Measurements from ENCODE around the gene S100A7A.

The S100A7A gene

GRCh38 chr1:153415850-153416570, at the start of gene S100A7A:
Gene S100A7A, plus strand, starts transcription at chr1:153416520. Its CDS starts 1,563 bp downstream, at chr1:153418083.
- DNase-seq (ENCODE audit: low read depth in 1 of 2, low spot score in 1 of 2): no peak

GRCh38 chr1:153367090-153367489, 49.2 kb upstream of the S100A7A start:
- DNase-seq (ENCODE audit: low read depth in 1 of 2, low spot score in 1 of 2): no peak

GRCh38 chr1:153368495-153368894, 47.8 kb upstream of the S100A7A start:
- DNase-seq (ENCODE audit: low read depth in 1 of 2, low spot score in 1 of 2): no peak

GRCh38 chr1:153370146-153370545, 46.2 kb upstream of the S100A7A start:
- DNase-seq (ENCODE audit: low read depth in 1 of 2, low spot score in 1 of 2): no peak

- no peak for DNase-seq (ENCODE audit: low read depth in 1 of 2, low spot score in 1 of 2)
Measured at GRCh38 chr1:153371231-153371630, 45.1 kb upstream of the S100A7A start.

- no peak for DNase-seq (ENCODE audit: low read depth in 1 of 2, low spot score in 1 of 2)
Measured at GRCh38 chr1:153372571-153372970, 43.7 kb upstream of the S100A7A start.

- no peak for DNase-seq (ENCODE audit: low read depth in 1 of 2, low spot score in 1 of 2)
Measured at GRCh38 chr1:153374071-153374470, 42.2 kb upstream of the S100A7A start.

- DNase-seq (ENCODE audit: low read depth in 1 of 2, low spot score in 1 of 2): no peak
Measured at GRCh38 chr1:153375511-153375910, 40.8 kb upstream of the S100A7A start, which contains the start of gene S100A12. Gene S100A12, minus strand, starts transcription at chr1:153375621. Its CDS starts 1,029 bp downstream, at chr1:153374592.

GRCh38 chr1:153379591-153379990, 36.7 kb upstream of the S100A7A start:
- DNase-seq (ENCODE audit: low read depth in 1 of 2, low spot score in 1 of 2): no peak

- DNase-seq (ENCODE audit: low read depth in 1 of 2, low spot score in 1 of 2): no peak
Measured at GRCh38 chr1:153380711-153381110, 35.6 kb upstream of the S100A7A start.

GRCh38 chr1:153384958-153385580, 31.3 kb upstream of the S100A7A start:
- DNase-seq (ENCODE audit: low read depth in 1 of 2, low spot score in 1 of 2): no peak

GRCh38 chr1:153386500-153386901, 29.8 kb upstream of the S100A7A start:
- no peak for DNase-seq (ENCODE audit: low read depth in 1 of 2, low spot score in 1 of 2)

GRCh38 chr1:153387001-153387400, 29.3 kb upstream of the S100A7A start:
- no peak for DNase-seq (ENCODE audit: low read depth in 1 of 2, low spot score in 1 of 2)

GRCh38 chr1:153387785-153388184, 28.5 kb upstream of the S100A7A start:
- no peak for DNase-seq (ENCODE audit: low read depth in 1 of 2, low spot score in 1 of 2)

- no peak for DNase-seq (ENCODE audit: low read depth in 1 of 2, low spot score in 1 of 2)
Measured at GRCh38 chr1:153389401-153389800, 26.9 kb upstream of the S100A7A start.

- no peak for DNase-seq (ENCODE audit: low read depth in 1 of 2, low spot score in 1 of 2)
Measured at GRCh38 chr1:153389973-153390879, 26.1 kb upstream of the S100A7A start.

GRCh38 chr1:153390938-153391710, 25.2 kb upstream of the S100A7A start, which contains the start of gene S100A8:
Gene S100A8, minus strand, starts transcription at chr1:153391073. Its CDS starts 538 bp downstream, at chr1:153390535.
- DNase-seq (ENCODE audit: low read depth in 1 of 2, low spot score in 1 of 2): no peak

GRCh38 chr1:153392258-153392657, 24.1 kb upstream of the S100A7A start:
- DNase-seq (ENCODE audit: low read depth in 1 of 2, low spot score in 1 of 2): no peak

GRCh38 chr1:153392822-153393221, 23.5 kb upstream of the S100A7A start:
- no peak for DNase-seq (ENCODE audit: low read depth in 1 of 2, low spot score in 1 of 2)

GRCh38 chr1:153393926-153394325, 22.4 kb upstream of the S100A7A start:
- no peak for DNase-seq (ENCODE audit: low read depth in 1 of 2, low spot score in 1 of 2)

- DNase-seq (ENCODE audit: low read depth in 1 of 2, low spot score in 1 of 2): no peak
Measured at GRCh38 chr1:153394391-153394790, 21.9 kb upstream of the S100A7A start.
